ENCODE measurements around the gene TGM1. TPM values are rescaled to one million over a fixed set of nuclear protein-coding genes. Genes with fewer than 3 reads are reported as not detected.

The TGM1 gene
- total RNA-seq, 1 experiment from 2014 or later: 1.3 TPM

- H3K79me2 ChIP-seq (ENCODE audit: low read length): peaks cover 18% of the 10 kb centered on the region; the same call in 1 of the 2 replicates
- no peak overlapping the region for H3K4me2 ChIP-seq (ENCODE audit: low read depth, low read length, poor library complexity, severe bottlenecking)
- peaks cover 12% of the 10 kb centered on the region; the same call in 1 of the 2 replicates for H3K36me3 ChIP-seq (ENCODE audit: insufficient read depth, low read length)
- H4K20me1 ChIP-seq (ENCODE audit: insufficient read depth, low read depth, low read length): no peaks in the 10 kb centered on the region
- no peak overlapping the region for H2AFZ ChIP-seq (ENCODE audit: low read length)
- peaks cover under 1% of the 10 kb centered on the region; the same call in 1 of the 2 replicates for H3K4me1 ChIP-seq (ENCODE audit: low read length)
- H3K9me2 ChIP-seq (replicated peaks; ENCODE audit: insufficient read depth, low read length): no peaks in the 10 kb centered on the region
- H3K27ac ChIP-seq (ENCODE audit: low read length): no peak overlapping the region
- no peaks in the 10 kb centered on the region for H3K27me3 ChIP-seq (ENCODE audit: low read length)
- H3K9me3 ChIP-seq (ENCODE audit: low read length): no peaks in the 10 kb centered on the region
- H3K9ac ChIP-seq (ENCODE audit: low read length): no peak overlapping the region; the same call in 1 of the 2 replicates
- H3K4me3 ChIP-seq (ENCODE audit: low read length): no peak overlapping the region
- no peak for DNase-seq
Observed at GRCh38 chr14:24285351-24285750, 22.4 kb upstream of the TGM1 start.

DNA sequence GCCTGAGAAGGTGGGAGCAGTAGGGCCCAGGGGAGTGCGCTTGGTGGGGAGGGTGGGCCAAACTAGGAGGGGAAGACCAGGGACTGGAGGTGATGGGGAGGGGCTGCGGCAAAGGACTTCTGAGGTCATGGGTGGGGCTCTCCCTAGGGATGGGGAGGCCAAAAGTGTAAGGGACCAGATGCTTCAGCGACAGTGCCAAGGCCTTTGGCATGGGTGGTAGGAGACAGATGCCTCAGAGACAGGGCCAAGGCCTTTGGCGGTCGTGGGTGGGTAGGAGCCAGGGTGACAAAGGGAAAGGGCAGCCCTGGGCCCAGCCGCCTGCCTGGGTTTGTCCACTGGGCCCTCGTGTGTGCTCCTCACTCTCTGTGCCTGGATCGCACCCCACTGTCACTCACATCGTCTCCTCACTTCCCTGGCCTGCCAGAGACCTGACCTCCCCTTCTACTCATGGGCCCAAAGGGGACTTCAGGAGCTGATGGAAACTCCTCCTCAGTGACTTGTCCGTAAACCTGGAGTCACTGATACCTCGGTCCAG lies 21.6 kb upstream of the TGM1 start:
- Histone ChIP-seq H4K20me1 (ENCODE audit: insufficient read depth, low read depth, low read length) (no peaks in the 10 kb centered on the region), H3K36me3 (ENCODE audit: insufficient read depth, low read length) (peaks cover 4% of the 10 kb centered on the region; the same call in 1 of the 2 replicates), H3K9ac (ENCODE audit: low read length) (no peak overlapping the region), H2AFZ (ENCODE audit: low read length) (no peak overlapping the region), H3K27me3 (ENCODE audit: low read length) (no peaks in the 10 kb centered on the region), H3K27ac (ENCODE audit: low read length) (no peak overlapping the region), H3K9me3 (ENCODE audit: low read length) (no peaks in the 10 kb centered on the region), H3K9me2 (replicated peaks; ENCODE audit: insufficient read depth, low read length) (no peaks in the 10 kb centered on the region), H3K4me1 (ENCODE audit: low read length) (peaks cover 9% of the 10 kb centered on the region), H3K4me2 (ENCODE audit: low read depth, low read length, poor library complexity, severe bottlenecking) (no peak overlapping the region), H3K79me2 (ENCODE audit: low read length) (peaks cover 23% of the 10 kb centered on the region), H3K4me3 (ENCODE audit: low read length) (no peak overlapping the region)
- no peak for DNase-seq

- Histone ChIP-seq H3K79me2 (ENCODE audit: low read length) (peaks cover 19% of the 10 kb centered on the region), H2AFZ (ENCODE audit: low read length) (no peak overlapping the region), H3K4me3 (ENCODE audit: low read length) (no peak overlapping the region), H3K4me1 (ENCODE audit: low read length) (peaks cover 15% of the 10 kb centered on the region), H3K27ac (ENCODE audit: low read length) (no peak overlapping the region), H4K20me1 (ENCODE audit: insufficient read depth, low read depth, low read length) (no peaks in the 10 kb centered on the region), H3K9ac (ENCODE audit: low read length) (no peak overlapping the region), H3K9me2 (replicated peaks; ENCODE audit: insufficient read depth, low read length) (no peaks in the 10 kb centered on the region), H3K36me3 (ENCODE audit: insufficient read depth, low read length) (no peaks in the 10 kb centered on the region), H3K4me2 (ENCODE audit: low read depth, low read length, poor library complexity, severe bottlenecking) (no peak overlapping the region), H3K27me3 (ENCODE audit: low read length) (no peaks in the 10 kb centered on the region), H3K9me3 (ENCODE audit: low read length) (no peaks in the 10 kb centered on the region)
- DNase-seq: no peak
Observed at GRCh38 chr14:24283796-24284460, 21.0 kb upstream of the TGM1 start.

DNA sequence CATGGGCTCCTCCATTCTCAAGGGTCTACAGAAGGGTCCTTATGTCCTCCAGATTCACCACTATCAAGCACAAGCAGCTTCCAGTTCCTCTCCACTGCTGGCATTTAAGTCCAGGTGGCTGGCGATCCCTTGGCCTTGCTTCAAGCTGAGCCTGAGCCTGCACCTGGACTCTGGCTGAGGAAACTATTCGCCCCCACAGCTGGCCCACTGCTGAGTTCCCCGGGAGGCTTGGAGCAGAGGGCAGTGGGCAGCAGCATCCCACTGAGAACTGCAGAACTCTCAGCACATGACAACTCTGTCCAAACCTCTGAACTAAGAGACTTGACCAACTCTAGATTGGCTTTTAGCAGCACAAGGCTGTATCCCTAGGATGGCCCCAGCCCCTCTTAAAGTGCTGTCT lies 19.8 kb upstream of the TGM1 start:
- Histone ChIP-seq H3K36me3 (ENCODE audit: insufficient read depth, low read length) (no peaks in the 10 kb centered on the region), H3K9me3 (ENCODE audit: low read length) (no peaks in the 10 kb centered on the region), H3K4me2 (ENCODE audit: low read depth, low read length, poor library complexity, severe bottlenecking) (no peak overlapping the region), H3K9me2 (replicated peaks; ENCODE audit: insufficient read depth, low read length) (no peaks in the 10 kb centered on the region), H3K4me1 (ENCODE audit: low read length) (peaks cover 26% of the 10 kb centered on the region), H4K20me1 (ENCODE audit: insufficient read depth, low read depth, low read length) (no peaks in the 10 kb centered on the region), H3K27me3 (ENCODE audit: low read length) (no peaks in the 10 kb centered on the region), H3K9ac (ENCODE audit: low read length) (no peak overlapping the region), H3K27ac (ENCODE audit: low read length) (no peak overlapping the region), H2AFZ (ENCODE audit: low read length) (no peak overlapping the region), H3K79me2 (ENCODE audit: low read length) (peaks cover 15% of the 10 kb centered on the region), H3K4me3 (ENCODE audit: low read length) (no peak overlapping the region)
- no peak for DNase-seq

DNA sequence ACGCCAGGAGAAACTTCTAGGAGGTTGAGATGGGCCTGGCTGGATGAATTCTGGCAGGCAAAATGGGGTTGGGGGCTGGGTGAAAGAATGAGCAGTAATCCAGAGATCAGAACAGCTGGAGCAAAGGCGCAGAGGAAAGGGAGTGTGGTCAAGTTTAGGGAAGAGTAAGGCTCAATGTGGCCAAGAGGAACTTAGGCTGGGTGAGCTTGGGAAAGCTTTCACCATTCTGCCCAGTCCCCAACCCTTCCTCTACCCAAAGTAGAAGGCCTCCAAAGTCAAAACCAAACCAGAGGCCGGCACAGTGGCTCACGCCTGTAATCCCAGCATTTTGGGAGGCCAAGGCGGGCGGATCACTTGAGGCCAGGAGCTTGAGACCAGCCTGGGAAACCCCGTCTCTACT lies 18.7 kb upstream of the TGM1 start:
- peaks cover 12% of the 10 kb centered on the region for H3K79me2 ChIP-seq (ENCODE audit: low read length)
- H3K9me3 ChIP-seq (ENCODE audit: low read length): no peaks in the 10 kb centered on the region
- H3K4me3 ChIP-seq (ENCODE audit: low read length): no peak overlapping the region
- no peak overlapping the region for H3K9ac ChIP-seq (ENCODE audit: low read length)
- H4K20me1 ChIP-seq (ENCODE audit: insufficient read depth, low read depth, low read length): no peaks in the 10 kb centered on the region
- H3K4me1 ChIP-seq (ENCODE audit: low read length): peaks cover 32% of the 10 kb centered on the region
- no peak overlapping the region for H3K27ac ChIP-seq (ENCODE audit: low read length)
- no peaks in the 10 kb centered on the region for H3K27me3 ChIP-seq (ENCODE audit: low read length)
- no peak overlapping the region for H3K4me2 ChIP-seq (ENCODE audit: low read depth, low read length, poor library complexity, severe bottlenecking)
- no peaks in the 10 kb centered on the region for H3K36me3 ChIP-seq (ENCODE audit: insufficient read depth, low read length)
- no peak for DNase-seq
- H2AFZ ChIP-seq (ENCODE audit: low read length): no peak overlapping the region
- no peaks in the 10 kb centered on the region for H3K9me2 ChIP-seq (replicated peaks; ENCODE audit: insufficient read depth, low read length)

DNA sequence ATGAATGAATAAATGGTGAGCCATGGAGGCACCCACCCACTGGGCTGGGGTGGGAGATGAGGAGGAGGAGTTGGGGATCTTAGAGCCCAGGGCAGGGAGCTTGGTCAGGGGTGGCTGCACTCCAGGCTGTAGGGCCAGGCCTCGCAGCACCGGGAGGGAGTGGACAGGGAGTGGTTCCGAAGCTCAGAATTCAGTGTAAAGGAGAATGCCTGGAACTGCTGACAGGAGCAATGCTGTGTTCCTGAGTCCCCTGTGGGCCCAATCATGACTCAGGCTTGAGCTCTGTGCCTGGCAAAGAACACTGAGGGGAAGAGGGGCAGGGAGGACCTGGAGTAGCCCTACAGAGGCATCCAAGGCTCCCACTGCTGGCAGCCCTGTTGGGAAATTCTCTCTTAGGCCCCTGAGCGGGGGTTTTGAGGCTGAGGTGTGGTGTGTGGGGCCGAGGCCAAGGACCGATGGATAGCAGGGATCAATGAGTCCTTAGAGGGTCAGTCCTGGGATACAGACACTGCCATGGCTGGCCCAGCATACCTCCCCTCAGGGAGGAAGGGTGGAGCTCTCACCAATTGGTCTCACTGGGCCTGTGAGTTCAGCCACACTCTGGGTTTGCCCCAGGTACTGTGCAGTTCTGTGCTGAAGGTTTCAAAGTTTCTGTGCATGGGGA lies 18.0 kb upstream of the TGM1 start:
- Histone ChIP-seq H3K9me2 (replicated peaks; ENCODE audit: insufficient read depth, low read length) (no peaks in the 10 kb centered on the region), H2AFZ (ENCODE audit: low read length) (no peak overlapping the region), H3K79me2 (ENCODE audit: low read length) (peaks cover 12% of the 10 kb centered on the region), H3K27me3 (ENCODE audit: low read length) (no peaks in the 10 kb centered on the region), H3K36me3 (ENCODE audit: insufficient read depth, low read length) (no peaks in the 10 kb centered on the region), H3K4me1 (ENCODE audit: low read length) (peaks cover 32% of the 10 kb centered on the region), H3K27ac (ENCODE audit: low read length) (no peak overlapping the region), H3K9ac (ENCODE audit: low read length) (no peak overlapping the region), H4K20me1 (ENCODE audit: insufficient read depth, low read depth, low read length) (no peaks in the 10 kb centered on the region), H3K4me3 (ENCODE audit: low read length) (no peak overlapping the region), H3K4me2 (ENCODE audit: low read depth, low read length, poor library complexity, severe bottlenecking) (no peak overlapping the region), H3K9me3 (ENCODE audit: low read length) (no peaks in the 10 kb centered on the region)
- no peak for DNase-seq

- Histone ChIP-seq H3K79me2 (ENCODE audit: low read length) (peaks cover 18% of the 10 kb centered on the region), H3K4me1 (ENCODE audit: low read length) (peaks cover 32% of the 10 kb centered on the region), H3K4me3 (ENCODE audit: low read length) (no peak overlapping the region), H2AFZ (ENCODE audit: low read length) (peak overlapping the region; percentile 39; the same call in 1 of the 2 replicates), H3K9me2 (replicated peaks; ENCODE audit: insufficient read depth, low read length) (no peaks in the 10 kb centered on the region), H3K27me3 (ENCODE audit: low read length) (no peaks in the 10 kb centered on the region), H3K9me3 (ENCODE audit: low read length) (no peaks in the 10 kb centered on the region), H3K27ac (ENCODE audit: low read length) (no peak overlapping the region), H3K9ac (ENCODE audit: low read length) (peak overlapping the region; percentile 23), H4K20me1 (ENCODE audit: insufficient read depth, low read depth, low read length) (no peaks in the 10 kb centered on the region), H3K4me2 (ENCODE audit: low read depth, low read length, poor library complexity, severe bottlenecking) (peak overlapping the region; percentile 3), H3K36me3 (ENCODE audit: insufficient read depth, low read length) (no peaks in the 10 kb centered on the region)
- DNase-seq: peak; percentile 84
Observed at GRCh38 chr14:24279301-24280186, 16.6 kb upstream of the TGM1 start.

DNA sequence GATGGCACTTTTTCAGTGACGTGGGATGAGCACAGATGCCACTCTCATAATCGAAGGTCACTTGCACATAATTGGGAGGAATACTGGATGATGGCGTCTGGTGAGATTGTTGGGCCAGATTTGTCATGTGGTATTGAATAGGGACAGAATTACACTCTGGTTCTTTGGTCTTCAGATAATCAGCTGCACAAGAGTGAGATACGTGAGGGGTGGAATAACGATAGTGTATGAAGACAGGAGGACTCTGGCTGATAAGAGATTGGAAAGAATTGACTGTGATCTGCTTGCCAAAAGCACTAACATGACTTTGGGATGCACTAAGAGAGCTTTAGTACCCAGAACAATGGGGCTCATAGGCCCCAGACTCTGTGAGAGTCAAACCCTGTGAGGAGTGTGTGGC lies 15.4 kb upstream of the TGM1 start:
- H3K4me1 ChIP-seq (ENCODE audit: low read length): peaks cover 43% of the 10 kb centered on the region
- H3K36me3 ChIP-seq (ENCODE audit: insufficient read depth, low read length): no peaks in the 10 kb centered on the region
- H3K9me3 ChIP-seq (ENCODE audit: low read length): no peaks in the 10 kb centered on the region
- H3K9ac ChIP-seq (ENCODE audit: low read length): no peak overlapping the region
- H3K9me2 ChIP-seq (replicated peaks; ENCODE audit: insufficient read depth, low read length): no peaks in the 10 kb centered on the region
- no peak overlapping the region for H3K27ac ChIP-seq (ENCODE audit: low read length)
- no peak for DNase-seq
- H4K20me1 ChIP-seq (ENCODE audit: insufficient read depth, low read depth, low read length): no peaks in the 10 kb centered on the region
- H3K4me3 ChIP-seq (ENCODE audit: low read length): no peak overlapping the region
- no peaks in the 10 kb centered on the region for H3K27me3 ChIP-seq (ENCODE audit: low read length)
- peaks cover 18% of the 10 kb centered on the region for H3K79me2 ChIP-seq (ENCODE audit: low read length)
- no peak overlapping the region for H3K4me2 ChIP-seq (ENCODE audit: low read depth, low read length, poor library complexity, severe bottlenecking)
- H2AFZ ChIP-seq (ENCODE audit: low read length): no peak overlapping the region
